ENCODE measurements around the gene BMF. TPM values are rescaled to one million over a fixed set of nuclear protein-coding genes. Genes with fewer than 3 reads are reported as not detected.

The BMF gene
- total RNA-seq, 4 donors from 2014 or later, result 4.7 to 7.5 (median 6.0) TPM

DNA sequence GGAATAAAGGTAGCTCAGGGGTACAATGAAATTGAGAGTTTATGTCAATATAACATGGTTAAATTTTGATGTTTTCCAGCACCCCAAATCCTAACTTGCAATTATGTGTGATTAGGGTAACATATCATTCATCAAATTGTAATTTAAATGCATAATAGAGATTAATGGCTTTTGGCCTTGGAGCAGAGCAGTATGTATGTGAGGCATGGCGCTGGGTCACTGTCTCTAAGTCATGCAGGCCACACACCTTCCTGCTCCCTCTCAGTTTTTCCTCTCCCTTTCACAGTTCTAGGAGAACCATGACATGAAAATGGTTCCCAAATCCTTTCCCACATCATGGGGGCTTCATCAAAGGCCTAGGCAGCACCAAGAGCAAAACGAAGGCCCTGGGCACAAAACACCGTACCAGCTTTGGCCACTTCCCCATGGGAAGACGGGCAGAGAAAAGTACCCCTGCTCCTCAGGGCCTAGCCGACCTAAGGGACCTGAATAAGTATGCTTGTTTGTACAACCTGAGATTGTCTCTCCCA, 65.8 kb downstream of the BMF start:
- no peak for ATAC-seq
- no peaks in the 10 kb centered on the region for H3K9me3 ChIP-seq
- H3K4me3 ChIP-seq, result no peak overlapping the region
- WGBS, 2 donors (ENCODE audit: low coverage in 1 of 2), result 79 to 83% methylated on average over 2 to 3 of the region's 5 CpGs
- no peak for TF ChIP-seq POLR2A (IDR thresholded peaks at IDR 0.05)
- TF ChIP-seq, protein P1, sequence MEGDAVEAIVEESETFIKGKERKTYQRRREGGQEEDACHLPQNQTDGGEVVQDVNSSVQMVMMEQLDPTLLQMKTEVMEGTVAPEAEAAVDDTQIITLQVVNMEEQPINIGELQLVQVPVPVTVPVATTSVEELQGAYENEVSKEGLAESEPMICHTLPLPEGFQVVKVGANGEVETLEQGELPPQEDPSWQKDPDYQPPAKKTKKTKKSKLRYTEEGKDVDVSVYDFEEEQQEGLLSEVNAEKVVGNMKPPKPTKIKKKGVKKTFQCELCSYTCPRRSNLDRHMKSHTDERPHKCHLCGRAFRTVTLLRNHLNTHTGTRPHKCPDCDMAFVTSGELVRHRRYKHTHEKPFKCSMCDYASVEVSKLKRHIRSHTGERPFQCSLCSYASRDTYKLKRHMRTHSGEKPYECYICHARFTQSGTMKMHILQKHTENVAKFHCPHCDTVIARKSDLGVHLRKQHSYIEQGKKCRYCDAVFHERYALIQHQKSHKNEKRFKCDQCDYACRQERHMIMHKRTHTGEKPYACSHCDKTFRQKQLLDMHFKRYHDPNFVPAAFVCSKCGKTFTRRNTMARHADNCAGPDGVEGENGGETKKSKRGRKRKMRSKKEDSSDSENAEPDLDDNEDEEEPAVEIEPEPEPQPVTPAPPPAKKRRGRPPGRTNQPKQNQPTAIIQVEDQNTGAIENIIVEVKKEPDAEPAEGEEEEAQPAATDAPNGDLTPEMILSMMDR (IDR thresholded peaks at IDR 0.05), result no peak
- no peak for TF ChIP-seq EP300 (IDR thresholded peaks at IDR 0.05)
- TF ChIP-seq POLR2AphosphoS5 (IDR thresholded peaks at IDR 0.05), result no peak
- H3K36me3 ChIP-seq, result no peaks in the 10 kb centered on the region
- H3K4me1 ChIP-seq, result peaks cover 1 to 52% (median 28%) of the 10 kb centered on the region in 3 donors
- no peak overlapping the region for H3K27ac ChIP-seq
- H3K27me3 ChIP-seq, result no peaks in the 10 kb centered on the region

DNA sequence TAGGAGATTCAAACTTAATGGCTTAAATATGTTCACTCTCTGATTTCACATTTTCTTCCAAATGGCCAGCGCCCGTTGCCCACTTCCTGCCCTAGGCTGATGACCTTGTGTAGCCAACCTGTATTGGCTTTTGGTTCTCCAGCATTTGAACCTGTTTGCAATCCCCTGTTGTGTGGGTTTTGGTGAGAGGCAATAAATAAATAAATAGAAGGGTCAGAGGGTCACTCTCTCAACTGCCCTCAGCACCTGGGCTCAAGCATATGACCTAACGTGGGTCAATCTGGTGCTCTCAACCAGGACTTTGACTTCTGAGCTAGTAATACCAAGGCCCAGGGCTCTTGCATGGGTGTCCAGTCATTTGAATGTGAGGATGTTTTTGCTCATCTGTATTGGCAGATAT, 67.9 kb downstream of the BMF start:
- H3K4me3 ChIP-seq, result no peak overlapping the region
- H3K27me3 ChIP-seq, result no peaks in the 10 kb centered on the region
- peaks cover 5 to 16% of the 10 kb centered on the region in 2 donors for H3K36me3 ChIP-seq
- H3K9me3 ChIP-seq, result no peaks in the 10 kb centered on the region
- TF ChIP-seq POLR2A (IDR thresholded peaks at IDR 0.05), result no peak
- TF ChIP-seq, protein P1 (IDR thresholded peaks at IDR 0.05), result no peak
- no peak for TF ChIP-seq EP300 (IDR thresholded peaks at IDR 0.05)
- no peak for TF ChIP-seq POLR2AphosphoS5 (IDR thresholded peaks at IDR 0.05)
- peaks cover 4 to 50% (median 20%) of the 10 kb centered on the region in 3 donors for H3K4me1 ChIP-seq
- no peak overlapping the region for H3K27ac ChIP-seq
- WGBS, 2 donors (ENCODE audit: low coverage in 1 of 2), result 86 to 95% methylated on average over 2 to 3 of the region's 3 CpGs
- ATAC-seq, result no peak

DNA sequence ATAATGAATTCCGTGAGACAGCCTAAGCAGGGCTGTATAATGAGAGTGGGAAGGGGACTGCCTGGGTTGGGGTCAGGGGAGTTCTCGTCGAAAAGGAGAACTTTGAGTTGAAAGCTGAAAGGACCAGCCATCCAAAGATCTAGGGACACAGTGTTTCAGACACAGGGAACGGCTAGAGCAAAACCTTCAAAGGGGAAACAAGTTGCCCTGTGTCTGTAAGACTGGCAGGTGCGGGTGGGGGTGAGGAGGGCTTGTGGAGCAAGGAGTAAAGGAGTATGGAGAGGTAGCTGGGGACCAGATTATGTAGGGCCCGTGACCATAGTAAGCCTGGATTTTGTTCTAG, 68.4 kb downstream of the BMF start:
- H3K4me1 ChIP-seq, result peaks cover 4 to 45% (median 15%) of the 10 kb centered on the region in 3 donors
- ATAC-seq, result no peak
- H3K27ac ChIP-seq, result peak overlapping the region in 2 of 4 donors; percentile 97 to 98
- TF ChIP-seq, protein P1 (IDR thresholded peaks at IDR 0.05), result no peak
- TF ChIP-seq EP300 (IDR thresholded peaks at IDR 0.05), result no peak
- no peak for TF ChIP-seq POLR2AphosphoS5 (IDR thresholded peaks at IDR 0.05)
- TF ChIP-seq POLR2A (IDR thresholded peaks at IDR 0.05), result no peak
- H3K9me3 ChIP-seq, result no peaks in the 10 kb centered on the region
- H3K4me3 ChIP-seq, result peak overlapping the region in 1 of 2 donors; percentile 86
- WGBS, 2 donors (ENCODE audit: low coverage in 1 of 2), result 67 to 100% methylated on average over 1 to 6 of the region's 6 CpGs
- H3K36me3 ChIP-seq, result peaks cover 7 to 21% of the 10 kb centered on the region in 2 donors
- H3K27me3 ChIP-seq, result no peaks in the 10 kb centered on the region

DNA sequence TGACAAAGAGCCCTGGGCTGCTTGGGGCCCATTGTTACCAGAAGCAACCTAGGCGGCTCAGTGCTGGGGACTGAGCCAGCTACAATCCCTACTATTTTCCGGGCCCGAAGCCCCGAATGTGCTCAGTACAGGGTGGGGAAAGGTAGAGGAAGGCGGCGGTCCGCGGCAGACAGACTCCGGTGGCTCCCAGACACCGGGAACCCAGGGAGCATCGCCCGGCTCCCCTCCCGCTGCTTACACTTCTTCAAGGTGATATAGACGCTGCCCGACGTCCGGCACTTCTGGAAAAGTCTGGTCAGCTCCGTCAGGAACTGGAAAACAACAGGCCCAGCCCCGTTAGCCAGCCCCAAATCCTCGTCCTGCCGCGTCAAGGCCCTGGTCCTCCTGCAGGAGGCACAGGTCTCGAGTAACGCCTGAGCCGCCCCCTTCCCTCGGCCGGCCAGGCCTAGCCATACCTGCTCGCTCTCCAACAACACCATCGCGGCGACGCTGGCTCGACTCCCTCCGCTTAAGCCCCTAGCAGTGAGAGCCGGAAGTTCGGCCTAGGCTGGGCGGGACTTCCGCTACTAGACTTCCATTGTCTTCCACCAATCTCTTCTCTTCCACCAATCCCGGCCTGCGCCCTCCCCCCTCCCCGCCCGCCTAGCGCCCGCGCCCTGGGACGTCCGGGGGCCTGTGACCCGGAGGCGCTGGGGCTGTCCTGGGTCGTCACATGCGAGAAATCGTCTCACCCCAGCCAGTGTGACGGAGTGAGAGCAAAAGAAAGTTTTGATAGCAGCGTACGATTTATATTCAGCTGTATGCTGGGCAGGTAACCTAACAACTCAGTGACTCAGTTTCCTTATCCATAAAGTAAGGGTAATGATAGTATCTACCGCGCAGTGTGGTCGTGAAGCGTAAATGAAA, 69.8 kb downstream of the BMF start, which contains the start of gene SRP14:
Gene SRP14 (minus strand): TSS at position 544 of the 906 bp plus-strand sequence. CDS start 65 bp downstream, at position 479.
- WGBS, 2 donors (ENCODE audit: low coverage in 1 of 2), result 0% methylated on average over 18 to 26 of the region's 59 CpGs
- TF ChIP-seq EP300 (IDR thresholded peaks at IDR 0.05), result no peak
- peak; percentile 92 for TF ChIP-seq POLR2AphosphoS5 (IDR thresholded peaks at IDR 0.05)
- TF ChIP-seq POLR2A (IDR thresholded peaks at IDR 0.05), result peak; percentile 67 to 78
- TF ChIP-seq, protein P1 (IDR thresholded peaks at IDR 0.05), result peak in 3 of 4 experiments; percentile 14 to 64 (median 60)
- Histone ChIP-seq H3K4me3 (peak within 1 kb of the TSS; percentile 82 to 86), H3K27ac (peak within 1 kb of the TSS; percentile 88 to 98 (median 98)), H3K27me3 (no peaks in the 10 kb centered on the region), H3K36me3 (peaks cover 15 to 35% of the 10 kb centered on the region in 2 donors), H3K4me1 (peaks cover 4 to 35% (median 8%) of the 10 kb centered on the region in 3 donors), H3K9me3 (no peaks in the 10 kb centered on the region)
- peak; percentile 98 for ATAC-seq
